Activated naive CD8-positive, alpha-beta T cell treated with anti-CD3 and anti-CD28 coated beads, Interleukin-2, amount 10 ng/mL, durations not matched to agents 7 days and 5 days (primary cell): ENCODE results near the gene ARHGAP23. TPM values are rescaled to one million over a fixed set of nuclear protein-coding genes. Genes with fewer than 3 reads are reported as not detected.

Experiments
- ATAC-seq: fragments of 150-1000 bp; cut with Tn5 transposase; one replicate; pipeline ENCODE4 v1.10.0; 2021; ENCODE audit warnings: low read depth, moderate library complexity
- POLR2A ChIA-PET: fragments of 350-600 bp; sonication (Branson Sonifier 250); formaldehyde crosslinking; loops from one replicate; lab custom pipeline; 2021; ENCODE audit warnings: antibody characterized with exemption; lab: Charles Lee
- DNase-seq: peaks from one replicate; pipeline ENCODE4 v3.0.0; 2021
- H3K27ac Mint-ChIP-seq: one replicate; pipeline ENCODE4 v1.8.0; 2022; ENCODE audit warnings: mild to moderate bottlenecking, mixed read lengths
- H3K27me3 Mint-ChIP-seq: one replicate; pipeline ENCODE4 v1.8.0; 2022; ENCODE audit warnings: mild to moderate bottlenecking, moderate library complexity, mixed read lengths
- H3K36me3 Mint-ChIP-seq: one replicate; pipeline ENCODE4 v1.8.0; 2021; ENCODE audit warnings: mild to moderate bottlenecking, mixed read lengths
- H3K4me1 Mint-ChIP-seq: one replicate; pipeline ENCODE4 v1.8.0; 2021; ENCODE audit warnings: mixed read lengths
- H3K4me3 Mint-ChIP-seq: one replicate; pipeline ENCODE4 v1.8.0; 2022; ENCODE audit warnings: mild to moderate bottlenecking, moderate library complexity, mixed read lengths
- H3K9me3 Mint-ChIP-seq: one replicate; pipeline ENCODE4 v1.8.0; 2021; ENCODE audit warnings: mixed read lengths
- total RNA-seq, 2 experiments: library from RNA; stranded (reverse); gene quantifications; one replicate each; pipeline ENCODE4 v1.2.3, GENCODE V29; 2021

The ARHGAP23 gene
- under 1 TPM; 0.11 to 0.25 TPM for total RNA-seq

GRCh38 chr17:38428112-38428642 is at the start of gene ARHGAP23:
Gene ARHGAP23 (plus strand): TSS chr17:38428464. CDS start chr17:38428486, 22 bp downstream.
- POLR2A ChIA-PET, result no interaction called here
- H3K4me1 Mint-ChIP-seq, result peaks cover 9% of the 10 kb centered on the region
- ATAC-seq (peak; percentile 41), DNase-seq (no peak)
- H3K36me3 Mint-ChIP-seq, result no peaks in the 10 kb centered on the region
- peaks cover 49% of the 10 kb centered on the region for H3K27me3 Mint-ChIP-seq
- H3K4me3 Mint-ChIP-seq, result peak within 1 kb of the TSS; percentile 73
- H3K27ac Mint-ChIP-seq, result no peak within 1 kb of the TSS
- no peaks in the 10 kb centered on the region for H3K9me3 Mint-ChIP-seq

- H3K9me3 Mint-ChIP-seq, result peaks cover 1% of the 10 kb centered on the region
- H3K27ac Mint-ChIP-seq, result no peak overlapping the region
- H3K4me3 Mint-ChIP-seq, result no peak overlapping the region
- H3K27me3 Mint-ChIP-seq, result no peaks in the 10 kb centered on the region
- POLR2A ChIA-PET, result no interaction called here
- DNase-seq, result no peak
- peaks cover 12% of the 10 kb centered on the region for H3K36me3 Mint-ChIP-seq
- H3K4me1 Mint-ChIP-seq, result no peaks in the 10 kb centered on the region
- ATAC-seq, result no peak
These were observed 48.8 kb upstream of the ARHGAP23 start for GRCh38 chr17:38379448-38379847.

GRCh38 chr17:38395090-38395489 is 33.2 kb upstream of the ARHGAP23 start:
- ATAC-seq, result no peak
- H3K27ac Mint-ChIP-seq, result no peak overlapping the region
- DNase-seq, result no peak
- H3K9me3 Mint-ChIP-seq, result no peaks in the 10 kb centered on the region
- no peak overlapping the region for H3K4me3 Mint-ChIP-seq
- peaks cover 7% of the 10 kb centered on the region for H3K36me3 Mint-ChIP-seq
- POLR2A ChIA-PET, result no interaction called here
- no peaks in the 10 kb centered on the region for H3K4me1 Mint-ChIP-seq
- no peaks in the 10 kb centered on the region for H3K27me3 Mint-ChIP-seq

- Mint-ChIP-seq H3K9me3 (no peaks in the 10 kb centered on the region), H3K4me3 (no peak overlapping the region), H3K27ac (no peak overlapping the region), H3K36me3 (peaks cover 7% of the 10 kb centered on the region), H3K27me3 (no peaks in the 10 kb centered on the region), H3K4me1 (no peaks in the 10 kb centered on the region)
- DNase-seq (no peak), ATAC-seq (no peak)
- POLR2A ChIA-PET, result no interaction called here
These were observed 31.0 kb upstream of the ARHGAP23 start for GRCh38 chr17:38397227-38397626.

- Mint-ChIP-seq H3K27me3 (no peaks in the 10 kb centered on the region), H3K4me1 (no peaks in the 10 kb centered on the region), H3K36me3 (peaks cover 5% of the 10 kb centered on the region), H3K9me3 (no peaks in the 10 kb centered on the region), H3K4me3 (no peak overlapping the region), H3K27ac (no peak overlapping the region)
- DNase-seq (no peak), ATAC-seq (no peak)
- POLR2A ChIA-PET, result no interaction called here
These were observed 28.0 kb upstream of the ARHGAP23 start for GRCh38 chr17:38400286-38400685.

GRCh38 chr17:38401459-38401858 is 26.8 kb upstream of the ARHGAP23 start:
- no peak for ATAC-seq
- H3K27me3 Mint-ChIP-seq, result no peaks in the 10 kb centered on the region
- no peaks in the 10 kb centered on the region for H3K4me1 Mint-ChIP-seq
- no peaks in the 10 kb centered on the region for H3K9me3 Mint-ChIP-seq
- H3K27ac Mint-ChIP-seq, result no peak overlapping the region
- POLR2A ChIA-PET, result no interaction called here
- no peak overlapping the region for H3K4me3 Mint-ChIP-seq
- DNase-seq, result no peak
- peaks cover 5% of the 10 kb centered on the region for H3K36me3 Mint-ChIP-seq

- ATAC-seq (no peak), DNase-seq (no peak)
- no peaks in the 10 kb centered on the region for H3K4me1 Mint-ChIP-seq
- H3K36me3 Mint-ChIP-seq, result peaks cover 1% of the 10 kb centered on the region
- H3K4me3 Mint-ChIP-seq, result no peak overlapping the region
- POLR2A ChIA-PET, result no interaction called here
- no peaks in the 10 kb centered on the region for H3K9me3 Mint-ChIP-seq
- no peaks in the 10 kb centered on the region for H3K27me3 Mint-ChIP-seq
- H3K27ac Mint-ChIP-seq, result no peak overlapping the region
These were observed 25.4 kb upstream of the ARHGAP23 start for GRCh38 chr17:38402897-38403296.

- Mint-ChIP-seq H3K4me3 (no peak overlapping the region), H3K36me3 (peaks cover 1% of the 10 kb centered on the region), H3K27ac (no peak overlapping the region), H3K4me1 (no peaks in the 10 kb centered on the region), H3K9me3 (no peaks in the 10 kb centered on the region), H3K27me3 (no peaks in the 10 kb centered on the region)
- ATAC-seq (no peak), DNase-seq (no peak)
- POLR2A ChIA-PET, result no interaction called here
These were observed 24.8 kb upstream of the ARHGAP23 start for GRCh38 chr17:38403491-38403890.

GRCh38 chr17:38404174-38404943 is 23.9 kb upstream of the ARHGAP23 start:
- ATAC-seq (no peak), DNase-seq (no peak)
- no peak overlapping the region for H3K27ac Mint-ChIP-seq
- no peak overlapping the region for H3K4me3 Mint-ChIP-seq
- no peaks in the 10 kb centered on the region for H3K36me3 Mint-ChIP-seq
- POLR2A ChIA-PET, result no interaction called here
- no peaks in the 10 kb centered on the region for H3K9me3 Mint-ChIP-seq
- H3K4me1 Mint-ChIP-seq, result no peaks in the 10 kb centered on the region
- peaks cover 2% of the 10 kb centered on the region for H3K27me3 Mint-ChIP-seq

- H3K4me3 Mint-ChIP-seq, result no peak overlapping the region
- H3K9me3 Mint-ChIP-seq, result no peaks in the 10 kb centered on the region
- POLR2A ChIA-PET, result interaction anchor here (0.6 kb wide), 1 partner anchor 76 kb away, joined by 3 read pairs; no protein-coding TSS in a partner anchor
- no peaks in the 10 kb centered on the region for H3K4me1 Mint-ChIP-seq
- no peak for ATAC-seq
- H3K27ac Mint-ChIP-seq, result no peak overlapping the region
- no peaks in the 10 kb centered on the region for H3K36me3 Mint-ChIP-seq
- H3K27me3 Mint-ChIP-seq, result peaks cover 2% of the 10 kb centered on the region
- DNase-seq, result no peak
These were observed 22.6 kb upstream of the ARHGAP23 start for GRCh38 chr17:38405654-38406053.

- no peak overlapping the region for H3K4me3 Mint-ChIP-seq
- H3K27ac Mint-ChIP-seq, result no peak overlapping the region
- H3K27me3 Mint-ChIP-seq, result peaks cover 2% of the 10 kb centered on the region
- H3K9me3 Mint-ChIP-seq, result no peaks in the 10 kb centered on the region
- POLR2A ChIA-PET, result no interaction called here
- H3K4me1 Mint-ChIP-seq, result peaks cover 2% of the 10 kb centered on the region
- DNase-seq (no peak), ATAC-seq (no peak)
- no peaks in the 10 kb centered on the region for H3K36me3 Mint-ChIP-seq
These were observed 18.1 kb upstream of the ARHGAP23 start for GRCh38 chr17:38410201-38410600.

- POLR2A ChIA-PET, result interaction anchor here (0.7 to 1.8 kb wide), 4 partner anchors 16 to 67 kb away, joined by 5 to 11 read pairs (median 8); partner anchors contain the start of gene SOCS7
- no peaks in the 10 kb centered on the region for H3K9me3 Mint-ChIP-seq
- peaks cover 31% of the 10 kb centered on the region for H3K27me3 Mint-ChIP-seq
- H3K36me3 Mint-ChIP-seq, result no peaks in the 10 kb centered on the region
- H3K4me3 Mint-ChIP-seq, result peak overlapping the region; percentile 65
- ATAC-seq (peak; percentile 34), DNase-seq (peak; percentile 52)
- H3K4me1 Mint-ChIP-seq, result peaks cover 6% of the 10 kb centered on the region
- H3K27ac Mint-ChIP-seq, result peak overlapping the region; percentile 84
These were observed 12.7 kb upstream of the ARHGAP23 start for GRCh38 chr17:38415250-38416194.

- no peak for ATAC-seq
- H3K4me3 Mint-ChIP-seq, result no peak overlapping the region
- POLR2A ChIA-PET, result no interaction called here
- peaks cover 39% of the 10 kb centered on the region for H3K27me3 Mint-ChIP-seq
- no peaks in the 10 kb centered on the region for H3K9me3 Mint-ChIP-seq
- peaks cover 6% of the 10 kb centered on the region for H3K4me1 Mint-ChIP-seq
- no peak overlapping the region for H3K27ac Mint-ChIP-seq
- DNase-seq, result no peak
- H3K36me3 Mint-ChIP-seq, result no peaks in the 10 kb centered on the region
These were observed 11.4 kb upstream of the ARHGAP23 start for GRCh38 chr17:38416840-38417209.
